Activated naive CD4-positive, alpha-beta T cell treated with anti-CD3 and anti-CD28 coated beads, Interleukin-2, amount 10 ng/mL, durations not matched to agents 7 days and 5 days (primary cell): ENCODE data around the gene IL15RA.
A peak's percentile ranks its signal among the peaks of the same experiment; 100 is the strongest.
"Not testable (repeated sequence)": the region's sequence is repeated elsewhere in the genome, so short reads cannot be mapped to it uniquely, and the experiment has no call there.

ENCODE experiments used
- CTCF ChIA-PET: fragments of 350-600 bp; sonication (Branson Sonifier 250); formaldehyde crosslinking; loops from one replicate; lab custom pipeline; 2021; ENCODE audit warnings: antibody characterized with exemption; lab: Charles Lee
- DNase-seq: peaks from one replicate; pipeline ENCODE4 v3.0.0-alpha.2; 2020
- H3K27ac Mint-ChIP-seq: one replicate; pipeline ENCODE4 v1.8.0; 2021; ENCODE audit warnings: mild to moderate bottlenecking, moderate library complexity, mixed read lengths
- H3K27me3 Mint-ChIP-seq: one replicate; pipeline ENCODE4 v1.8.0; 2021; ENCODE audit warnings: mild to moderate bottlenecking, mixed read lengths
- H3K36me3 Mint-ChIP-seq: one replicate; pipeline ENCODE4 v1.8.0; 2021; ENCODE audit warnings: mixed read lengths
- H3K4me1 Mint-ChIP-seq: one replicate; pipeline ENCODE4 v1.8.0; 2021; ENCODE audit warnings: mixed read lengths
- H3K4me3 Mint-ChIP-seq: one replicate; pipeline ENCODE4 v1.8.0; 2021; ENCODE audit warnings: mild to moderate bottlenecking, moderate library complexity, mixed read lengths
- H3K9me3 Mint-ChIP-seq: one replicate; pipeline ENCODE4 v1.8.0; 2021; ENCODE audit warnings: mixed read lengths

Gene IL15RA

DNA sequence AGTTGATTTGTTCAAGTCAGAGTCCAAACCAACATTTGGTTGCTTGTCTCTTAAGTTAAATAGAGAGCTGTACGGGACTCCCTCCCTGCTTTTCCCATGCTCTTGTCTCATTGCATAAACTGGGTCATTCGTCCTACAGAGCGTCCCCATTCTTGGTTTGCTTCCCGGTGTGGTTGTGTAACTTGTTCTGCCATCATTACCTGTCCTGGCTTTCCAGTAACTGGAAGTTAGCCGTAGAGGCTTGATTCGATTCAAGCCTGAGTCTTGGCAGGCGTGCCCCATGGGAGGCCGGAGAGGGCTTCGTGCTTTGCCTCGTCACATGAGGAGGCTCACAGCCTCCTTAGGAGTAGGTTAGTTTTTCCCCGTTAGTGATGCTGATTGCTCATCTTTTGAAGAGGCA, 47.1 kb downstream of the IL15RA start:
- Mint-ChIP-seq H3K4me1 (no peaks in the 10 kb centered on the region), H3K36me3 (peaks cover 63% of the 10 kb centered on the region), H3K27ac (no peak overlapping the region), H3K4me3 (no peak overlapping the region), H3K27me3 (no peaks in the 10 kb centered on the region), H3K9me3 (no peaks in the 10 kb centered on the region)
- CTCF ChIA-PET, result interaction anchor here (0.6 kb wide), 1 partner anchor 57 kb away, joined by 3 read pairs; no protein-coding TSS in a partner anchor
- DNase-seq, result no peak

DNA sequence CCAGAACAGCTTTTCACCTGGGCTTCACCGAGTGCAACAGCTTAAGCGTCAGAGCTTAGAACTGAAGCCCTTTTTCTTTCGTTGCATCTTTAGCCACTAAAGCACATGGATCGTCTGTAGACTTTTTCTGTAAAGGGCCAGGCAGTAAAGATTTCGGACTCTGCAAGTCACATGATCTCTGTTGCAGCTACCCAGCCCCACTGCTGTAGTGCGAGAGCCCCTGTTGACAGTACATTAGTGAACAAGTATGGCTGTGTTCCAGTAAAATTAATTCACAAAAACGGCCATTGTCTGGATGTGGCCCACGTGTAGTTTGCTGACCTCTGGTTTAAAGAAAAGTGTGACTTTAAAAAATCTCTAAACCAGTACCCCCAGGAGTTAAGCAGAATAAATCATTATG, 47.9 kb downstream of the IL15RA start:
- Mint-ChIP-seq H3K4me1 (no peaks in the 10 kb centered on the region), H3K27me3 (no peaks in the 10 kb centered on the region), H3K9me3 (no peaks in the 10 kb centered on the region), H3K36me3 (peaks cover 65% of the 10 kb centered on the region), H3K27ac (no peak overlapping the region), H3K4me3 (no peak overlapping the region)
- no peak for DNase-seq
- CTCF ChIA-PET, result interaction anchor here (1.1 kb wide), 1 partner anchor 17 kb away, joined by 4 read pairs; no protein-coding TSS in a partner anchor

DNA sequence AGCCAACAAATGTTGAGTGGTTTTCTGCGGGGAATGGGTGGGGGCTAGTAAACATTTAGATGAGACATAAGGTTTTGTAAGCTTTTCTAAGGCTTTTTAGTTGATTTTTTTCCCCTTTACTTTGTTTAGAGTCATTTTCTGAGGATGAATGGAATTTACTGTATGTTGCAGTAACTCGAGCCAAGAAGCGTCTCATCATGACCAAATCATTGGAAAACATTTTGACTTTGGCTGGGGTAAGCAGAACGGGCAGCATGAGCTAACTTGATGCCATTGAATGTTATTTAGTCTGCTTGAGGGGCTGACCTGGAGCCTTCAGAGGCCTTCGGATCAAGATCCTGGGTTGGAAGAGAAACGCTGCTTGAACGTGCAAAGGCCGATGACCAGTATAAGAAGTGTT, 50.0 kb downstream of the IL15RA start:
- H3K27me3 Mint-ChIP-seq, result no peaks in the 10 kb centered on the region
- CTCF ChIA-PET, result no interaction called here
- peaks cover 73% of the 10 kb centered on the region for H3K36me3 Mint-ChIP-seq
- no peak overlapping the region for H3K27ac Mint-ChIP-seq
- no peak for DNase-seq
- no peaks in the 10 kb centered on the region for H3K9me3 Mint-ChIP-seq
- H3K4me3 Mint-ChIP-seq, result no peak overlapping the region
- H3K4me1 Mint-ChIP-seq, result no peaks in the 10 kb centered on the region

DNA sequence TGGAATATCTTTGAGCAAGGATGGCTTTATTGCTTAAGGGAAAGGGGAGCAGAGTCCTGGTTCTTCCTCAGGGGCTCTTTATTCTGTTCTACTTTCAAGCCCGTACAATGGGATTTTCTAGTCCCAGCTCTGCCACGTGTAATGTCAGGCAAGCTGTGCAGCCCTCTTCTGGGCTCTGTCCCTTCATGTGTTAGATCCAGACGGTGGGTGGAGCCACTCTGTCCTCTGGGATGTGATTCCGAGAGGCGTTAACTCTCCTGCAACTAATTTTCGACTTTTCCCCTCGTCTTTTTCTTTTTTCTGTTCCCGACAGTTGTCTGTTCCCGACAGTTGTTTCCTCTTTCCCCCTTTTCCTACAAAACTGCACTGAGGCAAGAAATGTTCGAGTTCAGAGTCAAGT, 52.5 kb downstream of the IL15RA start:
- H3K4me3 Mint-ChIP-seq, result no peak overlapping the region
- H3K36me3 Mint-ChIP-seq, result peaks cover 79% of the 10 kb centered on the region
- DNase-seq, result no peak
- CTCF ChIA-PET, result no interaction called here
- no peaks in the 10 kb centered on the region for H3K9me3 Mint-ChIP-seq
- H3K27ac Mint-ChIP-seq, result no peak overlapping the region
- H3K4me1 Mint-ChIP-seq, result no peaks in the 10 kb centered on the region
- H3K27me3 Mint-ChIP-seq, result no peaks in the 10 kb centered on the region

DNA sequence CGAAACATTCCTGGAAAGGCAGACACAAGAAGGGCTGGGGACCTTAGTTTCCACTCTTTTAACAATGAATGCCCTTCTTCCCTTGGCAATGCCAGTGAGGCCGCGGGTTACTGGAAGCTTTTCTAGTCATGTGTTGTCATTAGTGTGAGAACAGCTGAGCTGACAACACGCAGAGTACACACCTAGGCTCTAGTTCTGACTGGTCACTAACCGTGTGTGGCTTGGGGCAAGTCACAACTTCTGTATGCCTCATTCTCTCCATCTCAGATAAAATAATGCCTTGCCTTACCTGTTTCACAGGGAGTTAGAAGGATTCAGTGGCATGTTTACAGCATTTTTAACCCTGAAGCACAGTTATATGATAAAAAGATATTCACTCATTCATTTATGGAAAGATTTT, 55.6 kb downstream of the IL15RA start:
- no peaks in the 10 kb centered on the region for H3K4me1 Mint-ChIP-seq
- CTCF ChIA-PET, result no interaction called here
- H3K4me3 Mint-ChIP-seq, result no peak overlapping the region
- peaks cover 71% of the 10 kb centered on the region for H3K36me3 Mint-ChIP-seq
- H3K27ac Mint-ChIP-seq, result no peak overlapping the region
- H3K9me3 Mint-ChIP-seq, result no peaks in the 10 kb centered on the region
- DNase-seq, result no peak
- no peaks in the 10 kb centered on the region for H3K27me3 Mint-ChIP-seq

DNA sequence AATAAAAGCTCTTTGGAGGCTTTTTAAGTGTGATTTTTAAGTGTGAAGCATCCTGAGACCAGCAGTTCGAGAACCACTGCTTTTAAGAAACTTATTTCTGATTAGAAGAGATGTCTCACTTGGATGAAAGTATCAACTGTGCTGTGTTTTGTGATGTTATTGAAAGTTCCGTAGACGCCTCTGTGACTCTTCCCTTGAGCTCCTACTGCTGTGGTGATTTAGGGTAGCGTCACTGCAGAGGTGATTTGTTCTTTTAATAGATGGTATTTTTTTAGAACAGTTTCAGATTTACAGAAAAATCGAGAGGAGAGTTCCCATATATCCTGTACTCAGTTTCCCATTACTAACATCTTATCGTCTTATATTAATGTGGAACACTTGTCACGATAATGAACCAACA, 57.8 kb downstream of the IL15RA start:
- peaks cover 74% of the 10 kb centered on the region for H3K36me3 Mint-ChIP-seq
- no peaks in the 10 kb centered on the region for H3K9me3 Mint-ChIP-seq
- no peak overlapping the region for H3K27ac Mint-ChIP-seq
- H3K4me3 Mint-ChIP-seq, result no peak overlapping the region
- no peak for DNase-seq
- H3K4me1 Mint-ChIP-seq, result no peaks in the 10 kb centered on the region
- CTCF ChIA-PET, result no interaction called here
- no peaks in the 10 kb centered on the region for H3K27me3 Mint-ChIP-seq

DNA sequence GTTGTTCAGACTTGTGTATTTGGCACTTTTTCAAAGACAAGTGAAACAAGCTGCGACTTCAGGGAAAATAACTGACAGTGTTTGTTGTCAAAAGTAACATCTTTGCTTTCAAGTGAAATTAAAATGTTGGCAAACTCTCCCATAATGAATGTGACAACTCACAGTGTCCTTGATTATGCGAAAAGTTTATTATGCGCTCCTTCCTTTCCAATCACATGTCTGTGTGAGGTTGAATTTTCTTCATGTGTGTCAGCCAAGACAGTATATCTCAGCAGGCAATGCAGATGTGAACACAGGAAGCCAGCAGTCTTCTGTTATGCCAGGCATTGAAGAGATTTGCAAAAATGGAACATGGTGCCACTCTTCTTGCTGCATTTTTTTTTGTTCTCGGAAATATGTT, 58.6 kb downstream of the IL15RA start:
- Mint-ChIP-seq H3K4me1 (no peaks in the 10 kb centered on the region), H3K4me3 (no peak overlapping the region), H3K27me3 (no peaks in the 10 kb centered on the region), H3K36me3 (peaks cover 73% of the 10 kb centered on the region), H3K27ac (no peak overlapping the region), H3K9me3 (no peaks in the 10 kb centered on the region)
- DNase-seq, result no peak
- CTCF ChIA-PET, result no interaction called here

DNA sequence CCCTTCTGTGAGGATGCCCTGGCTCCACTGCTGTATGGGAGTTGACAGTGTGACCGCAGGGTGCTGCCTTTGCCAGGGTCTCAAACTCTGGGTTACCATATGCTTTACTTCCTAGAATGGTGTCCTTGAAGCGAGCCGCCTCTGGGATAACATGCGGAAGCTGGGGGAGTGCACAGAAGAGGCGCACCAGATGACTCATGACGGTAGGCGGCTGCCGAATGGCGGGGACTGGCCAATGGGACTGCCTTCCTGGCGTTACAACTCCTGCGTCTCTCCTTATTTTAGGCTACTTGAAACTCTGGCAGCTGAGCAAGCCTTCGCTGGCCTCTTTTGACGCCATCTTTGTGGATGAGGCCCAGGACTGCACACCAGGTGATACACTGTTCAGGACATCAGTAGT, 60.0 kb downstream of the IL15RA start:
- H3K27ac Mint-ChIP-seq, result no peak overlapping the region
- no peaks in the 10 kb centered on the region for H3K9me3 Mint-ChIP-seq
- no peaks in the 10 kb centered on the region for H3K4me1 Mint-ChIP-seq
- no peak overlapping the region for H3K4me3 Mint-ChIP-seq
- DNase-seq, result no peak
- CTCF ChIA-PET, result no interaction called here
- no peaks in the 10 kb centered on the region for H3K27me3 Mint-ChIP-seq
- H3K36me3 Mint-ChIP-seq, result peaks cover 70% of the 10 kb centered on the region

DNA sequence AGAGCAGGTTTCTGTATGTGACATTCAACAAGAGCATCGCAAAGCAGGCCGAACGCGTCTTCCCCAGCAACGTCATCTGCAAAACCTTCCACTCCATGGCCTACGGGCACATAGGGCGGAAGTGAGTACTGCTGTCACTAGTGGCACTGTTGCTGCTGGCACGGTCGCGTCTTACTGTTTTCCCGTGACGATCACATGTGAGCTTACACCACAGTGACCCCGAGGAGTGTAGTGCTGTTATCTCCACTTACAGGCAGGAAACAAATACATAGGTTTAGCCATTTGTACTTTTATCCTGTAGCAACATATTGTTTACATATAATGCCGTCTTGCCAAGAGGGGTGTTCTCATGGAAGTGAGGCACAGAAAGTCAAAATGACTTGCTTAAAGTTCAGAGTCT, 61.9 kb downstream of the IL15RA start:
- H3K27ac Mint-ChIP-seq, result no peak overlapping the region
- H3K36me3 Mint-ChIP-seq, result peaks cover 64% of the 10 kb centered on the region
- no peaks in the 10 kb centered on the region for H3K9me3 Mint-ChIP-seq
- no peaks in the 10 kb centered on the region for H3K27me3 Mint-ChIP-seq
- no peak overlapping the region for H3K4me3 Mint-ChIP-seq
- CTCF ChIA-PET, result no interaction called here
- no peaks in the 10 kb centered on the region for H3K4me1 Mint-ChIP-seq
- no peak for DNase-seq

DNA sequence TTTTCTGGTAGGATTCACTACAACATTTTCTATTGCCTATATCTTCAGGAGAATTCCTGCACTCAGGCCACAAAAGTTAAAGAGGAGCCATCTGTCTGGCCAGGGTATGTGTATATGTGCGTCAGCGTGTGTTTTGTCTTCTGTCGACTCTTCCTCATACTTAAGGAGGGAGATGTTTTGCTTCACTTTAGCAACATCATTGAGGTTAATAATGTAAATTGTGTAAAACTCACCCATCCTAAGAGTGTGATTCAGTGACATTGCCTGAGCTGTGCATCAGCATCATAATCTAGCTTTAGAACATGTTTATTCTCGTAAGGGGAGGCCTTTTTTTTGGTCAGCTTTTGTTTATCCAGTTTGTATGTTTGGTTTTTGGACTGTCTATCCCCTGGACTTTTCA, 63.6 kb downstream of the IL15RA start:
- no peak overlapping the region for H3K27ac Mint-ChIP-seq
- H3K27me3 Mint-ChIP-seq, result no peaks in the 10 kb centered on the region
- CTCF ChIA-PET, result no interaction called here
- no peaks in the 10 kb centered on the region for H3K4me1 Mint-ChIP-seq
- H3K36me3 Mint-ChIP-seq, result peaks cover 65% of the 10 kb centered on the region
- H3K9me3 Mint-ChIP-seq, result no peaks in the 10 kb centered on the region
- H3K4me3 Mint-ChIP-seq, result no peak overlapping the region
- DNase-seq, result no peak

DNA sequence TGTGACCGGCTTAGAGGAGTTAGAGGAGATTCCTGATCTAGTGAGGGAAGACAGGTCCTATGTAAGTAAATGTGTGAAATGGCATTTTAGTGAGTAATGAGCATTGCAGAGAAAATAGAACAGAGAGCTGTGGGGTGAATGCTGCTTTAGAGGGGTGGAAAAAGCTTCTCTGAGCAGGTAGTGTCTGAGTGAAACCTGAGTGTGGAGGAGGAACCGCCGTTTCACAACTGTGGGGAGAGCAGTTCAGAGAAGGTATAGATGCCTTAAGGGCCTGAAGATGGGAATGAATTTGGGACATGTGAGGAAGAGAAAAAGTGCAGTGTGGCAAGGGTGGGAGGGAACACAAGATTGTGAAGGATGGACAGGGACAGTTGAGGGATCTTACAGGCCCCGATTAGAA, 65.7 kb downstream of the IL15RA start:
- DNase-seq, result no peak
- H3K4me3 Mint-ChIP-seq, result no peak overlapping the region
- H3K9me3 Mint-ChIP-seq, result no peaks in the 10 kb centered on the region
- peaks cover 63% of the 10 kb centered on the region for H3K36me3 Mint-ChIP-seq
- H3K27me3 Mint-ChIP-seq, result no peaks in the 10 kb centered on the region
- no peak overlapping the region for H3K27ac Mint-ChIP-seq
- CTCF ChIA-PET, result no interaction called here
- H3K4me1 Mint-ChIP-seq, result peaks cover 4% of the 10 kb centered on the region

DNA sequence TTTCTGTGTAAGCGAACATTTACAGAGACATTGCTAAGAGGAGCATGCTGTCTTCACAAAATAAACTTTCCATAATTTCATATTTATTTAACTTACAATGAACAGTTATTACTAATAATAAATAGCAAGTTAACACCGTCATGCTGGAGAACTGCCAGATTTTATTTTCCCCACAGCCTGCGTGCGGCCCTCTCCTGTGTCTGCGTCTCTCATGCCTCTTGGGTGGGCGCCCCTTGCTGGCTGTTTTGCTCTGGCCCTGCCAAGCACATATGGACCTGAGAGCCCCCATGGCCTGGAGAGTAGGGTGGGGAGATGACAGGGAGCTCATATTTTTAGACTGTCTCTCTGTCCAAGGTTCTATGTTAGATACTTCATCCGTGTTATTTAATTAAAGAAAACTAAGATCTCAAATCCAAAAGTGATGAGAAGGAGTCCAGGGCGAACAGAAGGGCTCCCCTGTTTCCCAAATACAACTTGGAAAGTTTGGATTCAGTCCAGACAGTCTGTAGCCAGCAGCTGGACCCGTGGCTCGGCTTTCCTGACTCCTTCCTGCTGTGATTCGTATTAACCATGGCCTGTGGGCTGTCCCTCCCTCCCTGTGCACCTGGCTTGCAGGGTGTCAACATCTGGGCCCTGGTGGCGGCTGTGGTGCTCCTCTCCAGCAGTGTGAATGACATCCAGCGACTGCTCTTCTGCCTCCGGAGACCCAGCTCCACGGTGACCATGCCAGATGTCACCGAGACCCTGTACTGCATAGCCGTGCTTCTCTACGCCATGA, 66.8 kb downstream of the IL15RA start:
- Mint-ChIP-seq H3K27ac (no peak overlapping the region), H3K4me1 (peaks cover 15% of the 10 kb centered on the region), H3K27me3 (no peaks in the 10 kb centered on the region), H3K36me3 (peaks cover 62% of the 10 kb centered on the region), H3K4me3 (no peak overlapping the region), H3K9me3 (no peaks in the 10 kb centered on the region)
- CTCF ChIA-PET, result no interaction called here
- DNase-seq, result no peak

DNA sequence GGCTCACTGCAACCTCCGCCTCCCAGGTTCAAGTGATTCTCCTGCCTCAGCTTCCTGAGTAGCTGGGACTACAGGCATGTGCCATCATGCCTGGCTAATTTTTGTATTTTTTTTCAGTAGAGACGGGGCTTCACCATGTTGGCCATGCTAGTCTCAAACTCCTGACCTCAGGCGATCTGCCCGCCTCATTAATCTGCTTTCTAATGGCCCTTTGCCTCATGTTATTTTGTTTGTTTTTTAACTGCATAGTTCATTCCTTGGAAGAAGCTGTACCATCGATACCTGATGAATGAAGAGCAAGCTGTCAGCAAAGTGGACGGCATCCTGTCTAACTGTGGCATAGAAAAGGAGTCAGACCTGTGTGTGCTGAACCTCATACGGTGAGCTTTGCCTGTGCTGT, 68.7 kb downstream of the IL15RA start:
- CTCF ChIA-PET, result interaction anchor here (1.3 kb wide), 1 partner anchor 8 kb away, joined by 3 read pairs; no protein-coding TSS in a partner anchor
- not testable (repeated sequence) for H3K4me3 Mint-ChIP-seq, H3K27me3 Mint-ChIP-seq, H3K9me3 Mint-ChIP-seq, H3K27ac Mint-ChIP-seq, DNase-seq
- peaks cover 57% of the 10 kb centered on the region for H3K36me3 Mint-ChIP-seq
- peaks cover 23% of the 10 kb centered on the region for H3K4me1 Mint-ChIP-seq

DNA sequence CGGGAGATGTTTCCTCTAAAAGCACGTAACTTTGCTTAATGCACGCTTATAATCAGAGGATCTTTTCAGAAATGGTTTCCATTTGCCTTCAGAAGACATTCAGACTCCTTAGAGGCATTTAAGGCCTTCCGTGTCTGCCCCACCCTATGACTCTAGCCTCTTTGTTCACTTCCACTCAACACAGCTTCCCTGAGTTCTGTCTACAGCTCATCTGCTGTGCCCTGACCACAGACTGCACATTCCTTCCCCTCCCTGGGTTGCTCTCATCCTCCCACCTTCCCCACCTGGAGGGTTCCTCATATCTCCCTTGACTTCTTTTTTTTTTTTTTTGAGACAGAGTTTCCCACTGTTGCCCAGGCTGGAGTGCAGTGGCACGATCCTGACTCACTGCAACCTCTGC, 70.7 kb downstream of the IL15RA start:
- DNase-seq, result no peak
- H3K4me1 Mint-ChIP-seq, result peaks cover 30% of the 10 kb centered on the region
- H3K27me3 Mint-ChIP-seq, result no peaks in the 10 kb centered on the region
- H3K27ac Mint-ChIP-seq, result peak overlapping the region; percentile 64
- no peaks in the 10 kb centered on the region for H3K9me3 Mint-ChIP-seq
- CTCF ChIA-PET, result no interaction called here
- H3K4me3 Mint-ChIP-seq, result no peak overlapping the region
- peaks cover 53% of the 10 kb centered on the region for H3K36me3 Mint-ChIP-seq

DNA sequence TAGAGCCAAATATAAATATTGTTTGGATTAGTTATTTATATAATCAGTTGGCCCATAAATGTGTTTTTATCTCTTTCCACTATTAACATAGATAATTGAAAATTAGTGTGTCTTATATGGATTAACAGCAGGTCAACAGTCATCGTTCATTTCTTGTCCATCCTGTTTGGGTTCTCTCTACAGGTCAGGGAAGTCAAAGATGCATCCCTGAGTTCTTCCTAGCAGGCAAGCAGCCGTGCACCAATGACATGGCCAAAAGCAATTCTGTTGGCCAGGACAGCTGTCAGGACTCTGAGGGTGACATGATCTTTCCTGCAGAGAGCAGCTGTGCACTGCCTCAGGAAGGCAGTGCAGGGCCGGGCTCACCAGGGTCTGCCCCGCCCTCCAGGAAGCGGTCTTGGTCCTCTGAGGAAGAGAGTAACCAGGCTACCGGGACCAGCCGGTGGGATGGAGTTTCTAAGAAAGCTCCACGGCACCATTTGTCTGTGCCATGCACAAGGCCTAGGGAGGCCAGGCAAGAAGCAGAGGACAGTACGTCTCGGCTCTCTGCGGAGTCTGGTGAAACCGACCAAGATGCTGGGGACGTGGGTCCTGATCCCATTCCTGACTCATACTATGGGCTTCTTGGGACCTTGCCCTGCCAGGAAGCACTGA, 71.4 kb downstream of the IL15RA start:
- Mint-ChIP-seq H3K9me3 (no peaks in the 10 kb centered on the region), H3K27me3 (no peaks in the 10 kb centered on the region), H3K4me1 (peaks cover 30% of the 10 kb centered on the region), H3K4me3 (no peak overlapping the region), H3K36me3 (peaks cover 47% of the 10 kb centered on the region), H3K27ac (no peak overlapping the region)
- no peak for DNase-seq
- CTCF ChIA-PET, result no interaction called here
